Measurements from ENCODE around the gene CLIP2.
"Not testable (repeated sequence)": the region's sequence is repeated elsewhere in the genome, so short reads cannot be mapped to it uniquely, and the experiment has no call there.

The CLIP2 gene

DNA sequence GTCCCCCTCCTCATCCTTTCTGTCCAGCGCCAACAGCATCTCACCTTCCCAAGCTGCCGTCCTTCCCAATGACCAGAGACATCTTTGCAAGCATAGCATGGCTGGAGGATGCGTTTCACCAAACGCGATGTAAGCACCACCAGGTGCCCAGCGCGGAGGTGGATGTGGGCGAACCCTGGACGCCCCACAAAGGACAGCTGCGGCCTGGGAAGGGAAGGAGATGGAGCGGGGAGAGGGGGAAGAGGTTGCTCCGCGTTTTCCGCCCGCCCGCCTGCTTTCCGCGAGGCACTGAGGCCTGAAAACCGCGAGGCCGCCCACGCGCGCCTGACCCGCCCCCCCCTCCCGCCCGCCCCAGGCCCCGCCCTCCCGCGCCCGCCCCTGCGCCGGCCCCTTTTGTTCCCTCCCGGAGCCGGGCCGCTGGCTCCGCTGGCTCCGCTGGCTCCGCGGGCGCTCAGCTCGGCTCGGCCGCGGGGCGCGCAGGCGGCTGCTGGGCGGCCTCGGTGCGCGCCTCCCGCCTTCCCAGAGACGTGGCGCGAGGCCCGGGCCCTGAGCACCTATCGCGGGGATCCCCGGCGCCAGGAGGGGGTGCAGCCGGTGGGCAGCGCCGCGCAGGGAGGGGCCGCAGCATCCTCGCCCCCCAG is at the start of gene CLIP2:
TSS of gene CLIP2 (plus strand) at position 390 of the 641 bp plus-strand sequence. CDS start 28,140 bp downstream, outside the sequence.
- no peak for FAIRE-seq

DNA sequence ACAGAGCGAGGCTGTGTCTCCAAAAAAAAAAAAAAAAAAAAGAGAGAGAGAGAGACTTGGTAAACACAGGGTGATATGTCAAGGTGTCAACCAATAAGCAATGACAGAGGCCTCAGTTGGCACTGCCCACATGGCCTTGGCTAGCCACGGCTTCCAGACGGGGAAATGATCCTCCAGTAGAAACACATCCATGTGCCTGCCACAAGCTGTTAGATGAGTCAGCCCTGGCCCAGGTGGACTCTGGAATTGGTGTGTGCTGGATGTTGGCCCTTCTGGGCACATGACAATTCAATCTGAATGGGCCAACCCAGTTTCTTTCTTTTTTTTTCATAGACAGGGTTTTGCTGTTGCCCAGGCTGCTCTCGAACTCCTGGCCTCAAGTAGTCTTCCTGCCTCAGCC is 48.7 kb upstream of the CLIP2 start:
- FAIRE-seq: no peak

DNA sequence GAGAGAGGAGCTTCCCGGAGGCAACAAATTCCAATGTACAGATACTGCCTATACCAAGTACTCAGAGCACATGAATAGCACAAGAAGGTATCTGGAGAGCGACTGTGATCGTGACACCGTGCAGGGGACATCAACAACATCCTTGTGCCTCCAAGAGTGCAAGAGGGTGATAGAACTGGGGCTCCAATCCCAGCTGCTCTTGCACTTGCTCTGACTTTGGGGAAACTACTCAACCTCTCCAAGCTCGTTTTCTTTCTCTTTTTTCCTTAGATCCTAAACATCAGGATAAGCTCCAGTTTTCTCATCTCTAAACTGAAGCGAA is 47.1 kb upstream of the CLIP2 start:
- no peak for FAIRE-seq

- no peak for FAIRE-seq
These were observed 42.7 kb upstream of the CLIP2 start for GRCh38 chr7:74246497-74246896.

DNA sequence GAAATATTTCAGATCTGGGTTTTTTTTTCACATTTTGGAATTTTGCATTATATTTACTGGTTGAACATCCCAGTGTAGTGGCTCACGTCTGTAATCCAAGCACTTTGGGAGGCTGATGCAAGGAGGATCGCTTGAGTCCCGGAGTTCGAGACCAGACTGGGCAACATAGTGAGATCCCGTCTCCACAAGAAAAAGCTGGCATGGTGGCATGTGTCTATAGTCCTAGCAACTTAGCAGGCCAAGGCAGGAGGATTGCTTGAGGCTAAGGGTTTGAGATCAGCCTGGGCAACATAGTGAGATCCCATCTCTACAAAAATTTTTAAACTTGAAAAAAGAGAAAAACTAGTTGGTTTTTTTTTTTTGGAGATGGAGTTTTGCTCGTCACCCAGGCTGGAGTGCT is 41.1 kb upstream of the CLIP2 start:
- FAIRE-seq: no peak

DNA sequence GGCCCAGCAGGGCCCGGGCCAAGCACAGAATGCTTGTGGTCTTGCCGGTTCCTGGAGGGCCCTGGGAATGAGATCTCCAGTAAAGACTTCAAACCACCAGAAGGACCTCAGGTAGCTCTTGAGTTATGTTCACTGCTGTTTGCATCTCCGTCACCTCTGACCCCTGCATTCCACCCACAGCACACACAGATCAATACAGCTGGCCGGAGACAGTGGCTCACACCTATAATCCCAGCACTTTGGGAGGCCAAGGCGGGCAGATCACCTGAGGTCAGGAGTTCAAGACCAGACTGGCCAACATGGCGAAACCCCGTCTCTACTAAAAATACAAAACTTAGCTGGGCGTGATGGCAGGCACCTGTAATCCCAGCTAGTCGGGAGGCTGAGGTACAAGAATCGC is 40.1 kb upstream of the CLIP2 start:
- FAIRE-seq: not testable (repeated sequence)

DNA sequence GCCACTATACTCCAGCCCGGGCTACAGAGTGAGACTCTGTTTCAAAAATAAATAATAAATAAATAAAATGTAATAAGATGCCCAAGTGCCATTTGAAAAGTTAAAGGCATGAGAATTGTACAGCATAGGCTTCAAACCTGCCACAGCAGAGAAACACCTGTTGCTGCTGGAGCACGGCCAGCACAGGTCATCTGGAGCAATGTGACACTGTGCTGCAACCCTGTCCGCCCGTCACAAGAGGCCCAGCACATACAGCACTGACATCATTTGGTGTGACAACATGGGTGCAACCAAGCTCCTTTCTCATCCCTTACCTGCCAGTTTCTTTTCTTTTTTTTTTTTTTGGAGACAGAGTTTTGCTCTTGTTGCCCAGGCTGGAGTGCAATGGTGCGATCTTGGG is 36.3 kb upstream of the CLIP2 start:
- no peak for FAIRE-seq

DNA sequence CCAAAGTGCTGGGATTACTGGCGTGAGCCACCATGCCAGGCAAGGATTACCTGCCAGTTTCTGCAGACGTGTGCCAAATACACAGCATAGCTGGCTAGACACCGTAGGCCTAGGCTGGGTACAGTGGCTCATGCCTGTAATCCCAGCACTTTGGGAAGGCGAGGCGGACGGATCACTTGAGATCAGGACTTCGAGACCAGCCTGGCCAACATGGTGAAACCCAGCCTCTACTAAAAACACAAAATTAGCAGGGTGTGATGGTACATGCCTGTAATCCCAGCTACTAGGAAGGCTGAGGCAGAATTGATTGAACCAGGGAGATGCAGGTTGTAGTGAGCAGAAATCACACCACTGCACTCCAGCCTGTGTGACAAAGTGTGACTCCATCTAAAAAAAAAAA is 35.9 kb upstream of the CLIP2 start:
- FAIRE-seq: no peak

DNA sequence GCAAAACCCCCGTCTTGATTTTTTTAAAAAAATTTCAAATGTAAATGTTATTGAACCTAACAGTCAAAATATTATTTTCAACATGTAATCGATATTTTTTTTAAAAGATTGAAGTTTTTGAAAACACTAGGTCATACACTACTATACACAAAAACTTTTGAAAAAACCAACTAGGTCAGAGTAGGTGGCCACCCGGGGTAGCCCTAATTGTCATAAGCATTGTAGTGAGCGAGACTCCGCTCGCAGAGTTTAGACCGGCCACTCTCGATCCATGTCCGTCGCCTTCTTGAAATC is 35.4 kb upstream of the CLIP2 start:
- no peak for FAIRE-seq

DNA sequence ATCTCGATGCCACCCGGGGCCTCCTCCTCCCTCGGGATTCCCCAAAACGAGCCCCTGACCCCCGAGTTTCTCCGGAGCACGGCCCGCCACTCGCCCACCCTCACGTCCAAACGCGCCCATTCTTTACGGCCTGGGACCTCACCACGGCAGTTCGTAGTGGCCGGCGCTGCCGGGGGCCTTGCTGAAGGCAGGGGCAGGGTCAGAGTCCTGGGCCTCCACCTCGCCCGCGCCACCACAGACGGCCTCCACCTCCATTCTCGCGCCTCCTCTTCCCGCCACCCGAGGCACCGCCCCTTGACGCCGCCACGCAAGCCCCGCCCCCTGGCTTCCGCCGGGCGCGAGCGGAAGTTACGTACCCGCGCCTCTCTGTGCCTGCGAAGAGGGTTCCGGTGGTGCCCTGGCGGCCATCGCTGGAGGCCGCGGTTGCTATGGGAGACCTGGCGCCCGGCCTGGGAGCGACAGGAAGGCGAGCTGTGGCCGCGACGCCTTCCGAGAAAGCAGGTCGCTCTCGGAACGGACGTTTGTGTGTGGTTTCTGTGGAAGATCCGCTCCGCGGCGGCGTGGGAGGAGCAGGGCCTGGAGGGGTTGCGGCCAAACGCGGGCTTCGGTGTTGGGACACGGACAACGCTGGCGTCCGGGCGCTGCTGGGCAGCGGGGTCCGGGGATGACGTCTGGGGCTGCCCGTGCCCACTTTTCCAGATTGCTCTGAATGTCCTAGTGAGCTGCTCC is 34.9 kb upstream of the CLIP2 start, which contains the start of gene RFC2:
TSS of gene RFC2 (minus strand) at position 271 of the 729 bp plus-strand sequence. CDS start at position 255, 16 bp downstream.
- peak; percentile 87 for FAIRE-seq

- no peak for FAIRE-seq
These were observed 34.3 kb upstream of the CLIP2 start for GRCh38 chr7:74254858-74255379.

DNA sequence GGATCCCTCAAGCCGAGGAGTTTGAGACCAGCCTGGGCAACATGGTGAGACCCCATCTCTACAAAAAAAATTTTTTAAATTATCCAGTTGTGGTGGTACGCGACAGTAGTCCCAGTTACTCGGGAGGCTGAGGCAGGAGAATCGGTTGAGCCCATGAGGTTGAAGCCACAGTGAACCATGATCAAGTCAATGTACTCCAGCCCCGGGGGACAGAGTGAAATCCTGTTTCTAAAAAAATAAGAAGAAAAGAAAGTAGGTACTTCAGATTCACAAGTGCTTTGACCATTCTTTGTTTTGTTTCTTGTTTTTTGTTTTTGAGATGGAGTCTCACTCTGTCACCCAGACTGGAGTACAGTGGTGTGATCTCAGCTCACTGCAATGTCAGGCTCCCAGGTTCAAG is 33.7 kb upstream of the CLIP2 start:
- not testable (repeated sequence) for FAIRE-seq

- FAIRE-seq: no peak
These were observed 32.5 kb upstream of the CLIP2 start for GRCh38 chr7:74256491-74257408.

DNA sequence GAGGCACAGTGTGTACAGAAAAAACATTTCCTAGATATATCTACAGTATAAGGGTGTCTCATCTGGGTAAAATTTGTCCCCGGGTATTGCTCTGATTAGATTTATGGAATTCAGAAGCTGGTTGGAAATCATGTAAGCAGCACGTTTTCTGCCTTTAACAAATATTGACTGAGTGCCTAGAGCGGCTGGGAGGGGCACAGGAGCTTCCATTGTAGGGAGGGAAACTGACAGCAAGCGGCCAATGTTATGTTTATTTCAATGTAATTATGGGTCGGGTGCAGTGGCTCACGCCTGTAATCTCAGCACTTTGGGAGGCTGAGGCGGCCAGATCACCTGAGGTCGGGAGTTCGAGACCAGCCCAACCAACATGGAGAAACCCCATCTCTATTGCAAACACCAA is 30.6 kb upstream of the CLIP2 start:
- FAIRE-seq: no peak

- no peak for FAIRE-seq
These were observed 26.4 kb upstream of the CLIP2 start for GRCh38 chr7:74262639-74263398.

GRCh38 chr7:74263399-74264120 is 25.6 kb upstream of the CLIP2 start:
- no peak for FAIRE-seq

DNA sequence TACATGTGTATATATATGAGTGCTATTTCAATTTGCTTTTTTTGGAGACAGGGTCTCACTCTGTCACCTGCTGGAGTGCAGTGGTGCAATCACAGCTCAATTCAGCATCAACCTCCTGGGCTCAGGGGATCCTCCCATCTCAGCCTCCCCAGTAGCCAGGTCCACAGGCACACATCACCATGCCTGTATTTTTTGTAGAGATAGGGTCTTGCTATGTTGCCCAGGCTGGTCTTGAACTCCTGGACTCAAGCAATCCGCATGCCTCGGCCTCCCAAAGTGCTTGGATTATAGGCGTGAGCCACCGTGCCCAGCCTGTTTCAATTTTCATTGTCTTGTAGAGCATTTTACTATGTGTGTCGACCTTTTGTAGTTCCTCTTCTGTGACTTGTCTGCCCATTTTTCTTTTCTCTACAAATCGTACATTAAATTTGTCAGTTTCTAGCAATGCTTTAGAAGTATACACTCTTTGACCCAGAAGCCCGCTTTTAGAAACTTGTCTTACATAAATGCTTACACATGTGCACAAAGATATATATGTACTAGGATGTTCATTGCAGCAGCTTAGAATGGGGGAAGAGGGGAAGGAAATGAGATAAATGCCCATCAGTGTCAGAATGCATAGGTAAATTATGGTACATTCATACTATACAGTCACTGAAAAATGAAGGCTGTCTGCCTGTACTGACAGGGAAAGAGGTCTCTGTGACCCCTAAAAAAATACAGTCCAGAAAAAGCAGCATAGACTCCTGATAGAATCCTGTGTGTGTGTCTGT is 22.8 kb upstream of the CLIP2 start:
- FAIRE-seq: no peak

- FAIRE-seq: no peak
These were observed 21.2 kb upstream of the CLIP2 start for GRCh38 chr7:74267756-74268565.

- no peak for FAIRE-seq
These were observed 19.4 kb upstream of the CLIP2 start for GRCh38 chr7:74269757-74270277.

GRCh38 chr7:74271742-74272141 is 17.5 kb upstream of the CLIP2 start:
- no peak for FAIRE-seq
